GM21367 (cell line): ENCODE measurements around the gene RAB1B.

Experiments used
- ATAC-seq: cut with Tn5 transposase; IDR thresholded peaks from one replicate; pipeline ENCODE4 v1.9.1; 2021; ENCODE audit not compliant: unreplicated experiment

Gene RAB1B

GRCh38 chr11:66268244-66268951, at the start of gene RAB1B:
RAB1B (plus strand) TSS chr11:66268639; CDS start chr11:66268680, 41 bp downstream.
- peak; percentile 69 for ATAC-seq

GRCh38 chr11:66218846-66219620, 49.4 kb upstream of the RAB1B start:
- ATAC-seq, result no peak

- ATAC-seq, result no peak
These were observed 48.4 kb upstream of the RAB1B start for GRCh38 chr11:66219846-66220565.

GRCh38 chr11:66220566-66220935, 47.9 kb upstream of the RAB1B start:
- no peak for ATAC-seq

- no peak for ATAC-seq
These were observed 47.4 kb upstream of the RAB1B start for GRCh38 chr11:66221012-66221411.

- ATAC-seq, result no peak
These were observed 46.7 kb upstream of the RAB1B start for GRCh38 chr11:66221726-66222236.

- peak; percentile 74 for ATAC-seq
These were observed 45.9 kb upstream of the RAB1B start for GRCh38 chr11:66222358-66223149.

- no peak for ATAC-seq
These were observed 44.1 kb upstream of the RAB1B start for GRCh38 chr11:66224226-66224855.

- ATAC-seq, result no peak
These were observed 43.4 kb upstream of the RAB1B start for GRCh38 chr11:66225066-66225465.

GRCh38 chr11:66226101-66226500, 42.3 kb upstream of the RAB1B start:
- no peak for ATAC-seq

GRCh38 chr11:66227700-66228099, 40.7 kb upstream of the RAB1B start:
- no peak for ATAC-seq

- ATAC-seq, result no peak
These were observed 39.9 kb upstream of the RAB1B start for GRCh38 chr11:66228521-66228920.

- ATAC-seq, result no peak
These were observed 38.3 kb upstream of the RAB1B start for GRCh38 chr11:66230156-66230555.

GRCh38 chr11:66230978-66231377, 37.5 kb upstream of the RAB1B start:
- no peak for ATAC-seq

GRCh38 chr11:66231561-66231960, 36.9 kb upstream of the RAB1B start:
- ATAC-seq, result no peak

- ATAC-seq, result no peak
These were observed 35.7 kb upstream of the RAB1B start for GRCh38 chr11:66232769-66233168.

GRCh38 chr11:66233301-66233700, 35.1 kb upstream of the RAB1B start:
- ATAC-seq, result no peak

- no peak for ATAC-seq
These were observed 33.3 kb upstream of the RAB1B start for GRCh38 chr11:66235141-66235540.

GRCh38 chr11:66237867-66238266, 30.6 kb upstream of the RAB1B start:
- ATAC-seq, result no peak

GRCh38 chr11:66238786-66239413, 29.5 kb upstream of the RAB1B start:
- ATAC-seq, result no peak
